GM12878 (cell line): ENCODE results near the gene XPO1.
A peak's percentile ranks its signal among the peaks of the same experiment; 100 is the strongest.

ENCODE experiments used
- ATF3 ChIP-seq: IDR thresholded peaks from 2 replicates; pipeline ENCODE4 v1.6.1; 2011; ENCODE audit warnings: low read depth, mild to moderate bottlenecking, low read length, moderate library complexity, borderline replicate concordance; ENCODE audit errors: extremely low read depth
- BCL11A ChIP-seq: IDR thresholded peaks from 2 replicates; pipeline ENCODE4 v1.6.1; 2011; ENCODE audit warnings: low read depth, low read length
- BHLHE40 ChIP-seq, 2 experiments: fragments of 450-650 bp in 1 of 2; IDR thresholded peaks; 2 replicates each; pipeline ENCODE4 v1.6.1; 2011 to 2017; ENCODE audit warnings: low read depth in 2 of 2, borderline replicate concordance in 1 of 2, improper control_type of control experiment in 1 of 2, low read length in 1 of 2, mild to moderate bottlenecking in 1 of 2
- CTCF ChIP-seq, 3 experiments: IDR thresholded peaks in 2 of 3; conservative IDR thresholded peaks in 1 of 3; 2 replicates each; pipeline ENCODE4 v1.5.1; 2011; ENCODE audit warnings: low read depth in 3 of 3, low read length in 3 of 3, mild to moderate bottlenecking in 3 of 3, control low read depth in 2 of 3, moderate library complexity in 2 of 3, inconsistent platforms in 1 of 3, mixed read lengths in 1 of 3; ENCODE audit not compliant: control insufficient read depth in 2 of 3, insufficient read depth in 1 of 3; ENCODE audit errors: extremely low read depth in 1 of 3
- EP300 ChIP-seq, 2 experiments: fragments of 150-350 bp in 1 of 2; IDR thresholded peaks; 2 replicates each; pipeline ENCODE4 v1.6.1; 2011 to 2012; ENCODE audit warnings: low read depth in 2 of 2, low read length in 2 of 2, borderline replicate concordance in 1 of 2, improper control_type of control experiment in 1 of 2, inconsistent platforms in 1 of 2; ENCODE audit not compliant: control insufficient read depth in 1 of 2
- MAX ChIP-seq: IDR thresholded peaks from 2 replicates; pipeline ENCODE4 v1.6.1; 2012; ENCODE audit warnings: low read depth, low read length, improper control_type of control experiment
- NFIC ChIP-seq: IDR thresholded peaks from 2 replicates; pipeline ENCODE4 v1.6.1; 2012; ENCODE audit warnings: low read depth, mild to moderate bottlenecking, inconsistent platforms, low read length, moderate library complexity
- POLR2AphosphoS5 ChIP-seq: IDR thresholded peaks from 2 replicates; pipeline ENCODE4 v1.6.1; 2011; ENCODE audit warnings: mild to moderate bottlenecking, low read length, inconsistent platforms
- PRDM15 ChIP-seq: fragments of 450-650 bp; formaldehyde crosslinking; IDR thresholded peaks from 2 replicates; pipeline ENCODE4 v1.4.0; 2020; ENCODE audit warnings: mild to moderate bottlenecking, moderate library complexity
- RCOR1 ChIP-seq: conservative IDR thresholded peaks from 2 replicates; pipeline ENCODE4 v1.6.1; 2012; ENCODE audit warnings: low read depth, low read length, improper control_type of control experiment
- SPI1 ChIP-seq: IDR thresholded peaks from 2 replicates; pipeline ENCODE4 v1.6.1; 2011; ENCODE audit warnings: low read depth, mild to moderate bottlenecking, low read length, moderate library complexity, borderline replicate concordance; ENCODE audit not compliant: insufficient read depth
- YY1 ChIP-seq: IDR thresholded peaks from 2 replicates; pipeline ENCODE4 v1.6.1; 2011; ENCODE audit warnings: low read depth, mild to moderate bottlenecking, low read length
- ZBTB11 ChIP-seq: fragments of 450-650 bp; formaldehyde crosslinking; IDR thresholded peaks from 2 replicates; pipeline ENCODE4 v1.5.0; 2022; ENCODE audit warnings: mild to moderate bottlenecking, missing genetic modification characterization

- TF ChIP-seq POLR2AphosphoS5 (no peak), ATF3 (no peak), CTCF (IDR thresholded peaks at IDR 0.05 in 2 of 3, conservative IDR thresholded peaks at IDR 0.05 in 1 of 3; ENCODE audit: control insufficient read depth in 2 of 3, extremely low read depth in 1 of 3, insufficient read depth in 1 of 3, low read depth in 3 of 3, low read length in 3 of 3) (peak; percentile 6 to 10 (median 7); a peak in 1 of 6 replicates), BHLHE40 (IDR thresholded peaks at IDR 0.05; ENCODE audit: borderline replicate concordance in 1 of 2, low read depth in 2 of 2, low read length in 1 of 2) (no peak), MAX (no peak), SPI1 (no peak), RCOR1 (no peak), NFIC (no peak), YY1 (no peak), EP300 (IDR thresholded peaks at IDR 0.05; ENCODE audit: borderline replicate concordance in 1 of 2, control insufficient read depth in 1 of 2, low read depth in 2 of 2, low read length in 2 of 2) (no peak), BCL11A (no peak), PRDM15 (CRISPR knock-in tag) (no peak), ZBTB11 (no peak)
Measured at GRCh38 chr2:61543062-61543461, 4.9 kb upstream of the XPO1 start.
